PC-3 (cell line): ENCODE results near the gene DGKI. TPM values are rescaled to one million over a fixed set of nuclear protein-coding genes. Genes with fewer than 3 reads are reported as not detected.

Experiments used
- ATAC-seq: fragments of 200-7000 bp; cut with Tn5 transposase; 2 replicates; pipeline ENCODE4 v1.9.1; 2020; ENCODE audit warnings: mild to moderate bottlenecking, moderate library complexity
- BruUV-seq: library from RNA; stranded (reverse); fragments of 400-500 nt; replicated peaks from 2 replicates; lab custom pipeline; 2021; lab: Mats Ljungman, UMichigan
- CTCF ChIA-PET: fragments of 300-600 bp; sonication (Branson Sonifier 250); formaldehyde crosslinking; loops from one replicate; lab custom pipeline; 2022; ENCODE audit warnings: antibody characterized with exemption; lab: Charles Lee
- POLR2A ChIA-PET: fragments of 300-600 bp; sonication (Branson Sonifier 250); formaldehyde crosslinking; loops from one replicate; lab custom pipeline; 2022; ENCODE audit warnings: antibody characterized with exemption; ENCODE audit not compliant: unreplicated experiment; lab: Charles Lee
- DNase-seq: peaks from one replicate; pipeline ENCODE4 v3.0.0-alpha.2; 2015
- H2AFZ ChIP-seq: fragments of 300-600 bp; sonication (generic); 2 replicates; pipeline ENCODE4 v1.6.0; 2016; ENCODE audit warnings: antibody characterized with exemption, low read length
- H3F3A ChIP-seq: fragments of 300-600 bp; sonication (generic); one replicate; pipeline ENCODE4 v1.6.0; 2017; ENCODE audit warnings: antibody characterized with exemption, low read length, control low read depth, mild to moderate bottlenecking; ENCODE audit not compliant: unreplicated experiment
- H3K27ac ChIP-seq: fragments of 300-600 bp; sonication (generic); 2 replicates; pipeline ENCODE4 v1.5.1; 2016; ENCODE audit warnings: mild to moderate bottlenecking, low read length
- H3K27me3 ChIP-seq: fragments of 300-600 bp; sonication (generic); 2 replicates; pipeline ENCODE4 v1.6.1; 2016; ENCODE audit warnings: low read length, mixed read lengths
- H3K36me3 ChIP-seq: fragments of 300-600 bp; sonication (generic); 2 replicates; pipeline ENCODE4 v1.6.1; 2016; ENCODE audit warnings: low read depth, mixed run types, low read length, mixed read lengths
- H3K4me1 ChIP-seq: fragments of 300-600 bp; sonication (generic); 2 replicates; pipeline ENCODE4 v1.5.1; 2016; ENCODE audit warnings: low read length; ENCODE audit not compliant: insufficient read depth
- H3K4me2 ChIP-seq: fragments of 300-600 bp; sonication (generic); 2 replicates; pipeline ENCODE4 v1.6.0; 2016; ENCODE audit warnings: low read length
- H3K4me3 ChIP-seq: fragments of 300-600 bp; sonication (generic); 2 replicates; pipeline ENCODE4 v1.5.1; 2016; ENCODE audit warnings: mild to moderate bottlenecking, low read length, mixed read lengths
- H3K79me2 ChIP-seq: fragments of 300-600 bp; sonication (generic); 2 replicates; pipeline ENCODE4 v1.6.1; 2017; ENCODE audit warnings: low read length, mixed read lengths
- H3K9ac ChIP-seq: fragments of 300-600 bp; sonication (generic); 2 replicates; pipeline ENCODE4 v1.6.0; 2016; ENCODE audit warnings: mild to moderate bottlenecking, low read length
- H3K9me2 ChIP-seq: fragments of 300-600 bp; sonication (generic); replicated peaks from 2 replicates; pipeline ENCODE4 v1.6.1; 2016; ENCODE audit warnings: mixed run types, low read length, mixed read lengths
- H3K9me3 ChIP-seq: fragments of 300-600 bp; sonication (generic); 2 replicates; pipeline ENCODE4 v1.6.1; 2016; ENCODE audit warnings: low read length, mixed read lengths
- H4K20me1 ChIP-seq: fragments of 300-600 bp; sonication (generic); 2 replicates; pipeline ENCODE4 v1.6.1; 2016; ENCODE audit warnings: low read length, mixed read lengths
- EZH2 ChIP-seq: fragments of 300-600 bp; sonication (generic); IDR thresholded peaks from one replicate; pipeline ENCODE4 v1.6.1; 2017; ENCODE audit warnings: antibody characterized with exemption, mild to moderate bottlenecking, low read length; ENCODE audit not compliant: unreplicated experiment
- EZH2phosphoT487 ChIP-seq: fragments of 300-600 bp; sonication (generic); IDR thresholded peaks from 2 replicates; pipeline ENCODE4 v1.6.1; 2018; ENCODE audit warnings: mild to moderate bottlenecking, antibody characterized with exemption, low read length, borderline replicate concordance
- intact Hi-C: fragments of 100-400 bp; cut with micrococcal nuclease; formaldehyde crosslinking; loops from 2 replicates; pipeline ENCODE4 v1.9.0; 2023
- total RNA-seq: library from RNA; depleted of rRNA; stranded (reverse); fragments of >200 nt; gene quantifications from 2 replicates; pipeline ENCODE4 v1.2.3, GENCODE V29; 2014
- TF ChIP-seq, protein P1 (sequence below): fragments of 300-600 bp; sonication (generic); conservative IDR thresholded peaks from 2 replicates; pipeline ENCODE4 v1.5.1; 2017; ENCODE audit warnings: antibody characterized with exemption, low read depth, mild to moderate bottlenecking, low read length

The DGKI gene
- total RNA-seq, 1 experiment from 2014 or later, result not detected

DNA sequence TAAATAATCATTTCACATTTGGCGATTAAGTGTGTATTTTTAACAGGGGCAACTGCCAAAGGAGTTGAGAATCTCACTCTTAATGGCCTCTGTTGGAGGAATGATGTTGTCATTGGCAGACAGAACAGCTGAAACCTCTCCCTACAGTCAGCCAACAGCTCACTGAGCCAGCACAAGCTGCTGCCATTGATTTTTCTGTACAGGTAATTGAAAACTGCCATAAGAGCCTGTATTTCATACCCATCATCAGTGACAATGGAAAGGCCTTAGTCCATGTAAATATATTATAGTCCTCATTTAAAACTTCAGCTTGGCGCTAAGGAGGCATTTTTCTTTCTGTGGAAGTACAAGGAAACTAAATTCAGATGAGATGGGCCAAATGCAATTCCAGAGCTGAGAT, 475.2 kb downstream of the DGKI start:
- H3K9me3 ChIP-seq, result no peaks in the 10 kb centered on the region
- POLR2A ChIA-PET, result no interaction called here
- CTCF ChIA-PET, result no interaction called here
- H2AFZ ChIP-seq, result no peak overlapping the region
- H3K4me2 ChIP-seq, result no peak overlapping the region
- no TSS peak for BruUV-seq
- H3K79me2 ChIP-seq, result no peaks in the 10 kb centered on the region
- H3K4me1 ChIP-seq, result no peaks in the 10 kb centered on the region
- no peak overlapping the region for H3K4me3 ChIP-seq
- no peak for DNase-seq
- H3K36me3 ChIP-seq, result no peaks in the 10 kb centered on the region
- H3K27me3 ChIP-seq, result peaks cover 22% of the 10 kb centered on the region; the same call in 1 of the 2 replicates
- no peaks in the 10 kb centered on the region for H4K20me1 ChIP-seq
- ATAC-seq, result no peak
- no peak overlapping the region for H3K9ac ChIP-seq
- no peaks in the 10 kb centered on the region for H3F3A ChIP-seq
- H3K27ac ChIP-seq, result no peak overlapping the region
- intact Hi-C loops, result no loop called here
- TF ChIP-seq EZH2 (no peak), EZH2phosphoT487 (no peak)
- TF ChIP-seq, protein P1, sequence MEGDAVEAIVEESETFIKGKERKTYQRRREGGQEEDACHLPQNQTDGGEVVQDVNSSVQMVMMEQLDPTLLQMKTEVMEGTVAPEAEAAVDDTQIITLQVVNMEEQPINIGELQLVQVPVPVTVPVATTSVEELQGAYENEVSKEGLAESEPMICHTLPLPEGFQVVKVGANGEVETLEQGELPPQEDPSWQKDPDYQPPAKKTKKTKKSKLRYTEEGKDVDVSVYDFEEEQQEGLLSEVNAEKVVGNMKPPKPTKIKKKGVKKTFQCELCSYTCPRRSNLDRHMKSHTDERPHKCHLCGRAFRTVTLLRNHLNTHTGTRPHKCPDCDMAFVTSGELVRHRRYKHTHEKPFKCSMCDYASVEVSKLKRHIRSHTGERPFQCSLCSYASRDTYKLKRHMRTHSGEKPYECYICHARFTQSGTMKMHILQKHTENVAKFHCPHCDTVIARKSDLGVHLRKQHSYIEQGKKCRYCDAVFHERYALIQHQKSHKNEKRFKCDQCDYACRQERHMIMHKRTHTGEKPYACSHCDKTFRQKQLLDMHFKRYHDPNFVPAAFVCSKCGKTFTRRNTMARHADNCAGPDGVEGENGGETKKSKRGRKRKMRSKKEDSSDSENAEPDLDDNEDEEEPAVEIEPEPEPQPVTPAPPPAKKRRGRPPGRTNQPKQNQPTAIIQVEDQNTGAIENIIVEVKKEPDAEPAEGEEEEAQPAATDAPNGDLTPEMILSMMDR, result no peak
- no peaks in the 10 kb centered on the region for H3K9me2 ChIP-seq

DNA sequence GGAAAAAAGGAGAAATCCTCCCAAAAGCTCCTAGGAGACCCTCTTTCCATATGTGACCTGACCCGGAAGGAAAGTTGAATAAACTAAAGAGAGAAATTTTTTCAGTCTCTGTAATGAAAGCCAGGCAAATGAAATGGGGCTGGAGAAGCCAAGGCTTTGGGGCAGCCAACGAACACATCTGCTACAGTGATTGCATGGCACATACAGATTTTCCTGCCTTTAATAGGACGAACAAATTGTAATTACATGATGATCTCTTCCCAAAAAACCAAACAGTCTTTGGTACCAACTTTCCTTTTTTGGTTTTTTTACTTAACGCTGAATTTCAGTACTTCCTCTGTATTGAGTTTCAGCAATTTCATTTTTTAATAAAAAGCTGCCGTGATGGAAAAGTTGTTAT, 479.8 kb downstream of the DGKI start:
- H3F3A ChIP-seq, result no peaks in the 10 kb centered on the region
- no peak for TF ChIP-seq EZH2
- TF ChIP-seq, protein P1, result no peak
- TF ChIP-seq EZH2phosphoT487, result no peak
- no peaks in the 10 kb centered on the region for H4K20me1 ChIP-seq
- POLR2A ChIA-PET, result no interaction called here
- H3K79me2 ChIP-seq, result no peaks in the 10 kb centered on the region
- H3K4me3 ChIP-seq, result no peak overlapping the region
- no peaks in the 10 kb centered on the region for H3K9me3 ChIP-seq
- no peak for DNase-seq
- H3K4me2 ChIP-seq, result no peak overlapping the region
- H3K27me3 ChIP-seq, result no peaks in the 10 kb centered on the region
- no peak overlapping the region for H2AFZ ChIP-seq
- CTCF ChIA-PET, result no interaction called here
- H3K36me3 ChIP-seq, result no peaks in the 10 kb centered on the region
- no peak overlapping the region for H3K27ac ChIP-seq
- no TSS peak for BruUV-seq
- ATAC-seq, result no peak
- intact Hi-C loops, result no loop called here
- no peaks in the 10 kb centered on the region for H3K9me2 ChIP-seq
- H3K4me1 ChIP-seq, result no peaks in the 10 kb centered on the region
- no peak overlapping the region for H3K9ac ChIP-seq

DNA sequence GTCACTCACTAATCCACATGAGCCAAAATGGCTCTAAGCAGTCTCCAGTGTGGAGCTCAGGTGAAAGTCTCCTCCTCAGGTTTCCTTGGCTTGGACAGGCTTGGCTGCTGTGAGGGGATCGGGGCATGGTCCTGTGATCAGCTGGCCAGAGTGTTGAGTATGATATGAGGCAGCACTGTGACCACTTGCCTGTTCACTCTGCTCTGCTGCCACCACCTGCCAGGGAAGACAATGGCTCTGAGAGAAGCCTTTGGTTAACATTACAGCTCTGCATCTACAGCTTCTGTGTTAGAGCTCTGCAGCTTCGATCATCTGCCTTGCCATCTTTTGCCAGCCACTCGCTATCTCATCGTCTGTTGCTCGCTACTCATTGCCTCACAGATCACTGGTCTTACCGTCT, 483.1 kb downstream of the DGKI start:
- ChIA-PET POLR2A (no interaction called here), CTCF (no interaction called here)
- peaks cover 13% of the 10 kb centered on the region for H3K9me3 ChIP-seq
- no peak for ATAC-seq
- DNase-seq, result no peak
- no peak overlapping the region for H2AFZ ChIP-seq
- H3K9ac ChIP-seq, result no peak overlapping the region
- no peaks in the 10 kb centered on the region for H3K36me3 ChIP-seq
- no peaks in the 10 kb centered on the region for H3F3A ChIP-seq
- intact Hi-C loops, result no loop called here
- H3K79me2 ChIP-seq, result no peaks in the 10 kb centered on the region
- H3K9me2 ChIP-seq, result no peaks in the 10 kb centered on the region
- no peak overlapping the region for H3K4me3 ChIP-seq
- no peaks in the 10 kb centered on the region for H3K27me3 ChIP-seq
- BruUV-seq, result no TSS peak
- H4K20me1 ChIP-seq, result no peaks in the 10 kb centered on the region
- H3K27ac ChIP-seq, result no peak overlapping the region
- TF ChIP-seq, protein P1, result no peak
- TF ChIP-seq EZH2phosphoT487 (no peak), EZH2 (no peak)
- H3K4me2 ChIP-seq, result no peak overlapping the region
- no peaks in the 10 kb centered on the region for H3K4me1 ChIP-seq
